Measurements from ENCODE around the gene STYXL2.

Gene STYXL2

GRCh38 chr1:167071286-167071685 lies 22.6 kb upstream of the STYXL2 start:
- DNase-seq = no peak
- in situ Hi-C loops (cut with HindIII; ENCODE audit: low pct_ligation_motif_present, low pct_unique_long_range_greater_than_20kb, low sequenced_read_pairs) = loop anchor here (25.0 kb wide), 1 partner anchor 159 kb away; no protein-coding TSS in a partner anchor

DNA sequence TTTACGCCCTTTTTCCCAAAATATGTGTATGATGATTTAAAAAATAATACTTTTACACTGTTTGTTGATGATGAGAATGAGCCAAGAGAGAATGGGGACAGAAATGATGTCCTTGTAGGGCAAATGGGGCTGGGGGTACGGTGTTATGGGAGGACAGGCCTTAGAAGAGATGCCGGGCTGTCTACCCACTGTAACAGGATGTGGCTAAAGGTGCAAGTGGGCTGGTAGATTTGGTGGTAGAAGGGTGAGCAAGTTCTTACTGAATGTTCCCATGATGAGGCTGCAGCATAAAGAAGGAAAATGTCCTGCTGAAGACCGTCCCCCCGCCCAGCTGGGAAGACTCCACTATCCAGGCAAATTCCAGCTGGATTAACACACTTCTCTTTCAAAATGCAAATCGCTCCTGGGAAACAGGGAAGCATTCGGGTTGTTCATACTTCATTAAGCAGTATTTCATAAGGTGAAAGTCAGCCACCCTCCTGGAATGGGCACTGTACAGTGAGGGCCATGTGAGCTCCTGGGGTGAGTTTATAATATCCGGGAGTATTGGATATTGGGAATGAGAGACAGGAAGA lies 17.7 kb upstream of the STYXL2 start:
- DNase-seq = no peak
- in situ Hi-C loops (cut with HindIII; ENCODE audit: low pct_ligation_motif_present, low pct_unique_long_range_greater_than_20kb, low sequenced_read_pairs) = no loop called here

GRCh38 chr1:167077128-167077867 lies 16.6 kb upstream of the STYXL2 start:
- no peak for DNase-seq
- in situ Hi-C loops (cut with HindIII; ENCODE audit: low pct_ligation_motif_present, low pct_unique_long_range_greater_than_20kb, low sequenced_read_pairs) = no loop called here

DNA sequence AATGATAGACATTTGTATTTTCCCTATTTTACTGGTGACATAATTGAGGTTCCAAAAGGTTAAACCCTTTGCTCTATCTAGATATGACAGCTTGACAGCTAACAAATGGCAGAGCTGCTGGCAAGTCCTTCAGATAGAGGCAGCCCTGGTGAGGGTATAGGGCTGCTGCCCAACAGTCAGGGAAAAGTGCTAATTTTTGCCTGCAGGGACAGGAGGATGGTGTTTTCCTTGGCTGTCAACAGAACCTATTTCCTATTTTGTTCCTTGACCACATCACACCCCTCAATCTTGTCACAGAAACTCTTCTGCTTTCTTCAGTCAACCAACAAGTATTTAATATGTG lies 16.0 kb upstream of the STYXL2 start:
- no peak for DNase-seq
- in situ Hi-C loops (cut with HindIII; ENCODE audit: low pct_ligation_motif_present, low pct_unique_long_range_greater_than_20kb, low sequenced_read_pairs) = no loop called here

- in situ Hi-C loops (cut with HindIII; ENCODE audit: low pct_ligation_motif_present, low pct_unique_long_range_greater_than_20kb, low sequenced_read_pairs) = no loop called here
- DNase-seq = no peak
Measured at GRCh38 chr1:167081594-167082156, 12.2 kb upstream of the STYXL2 start.

DNA sequence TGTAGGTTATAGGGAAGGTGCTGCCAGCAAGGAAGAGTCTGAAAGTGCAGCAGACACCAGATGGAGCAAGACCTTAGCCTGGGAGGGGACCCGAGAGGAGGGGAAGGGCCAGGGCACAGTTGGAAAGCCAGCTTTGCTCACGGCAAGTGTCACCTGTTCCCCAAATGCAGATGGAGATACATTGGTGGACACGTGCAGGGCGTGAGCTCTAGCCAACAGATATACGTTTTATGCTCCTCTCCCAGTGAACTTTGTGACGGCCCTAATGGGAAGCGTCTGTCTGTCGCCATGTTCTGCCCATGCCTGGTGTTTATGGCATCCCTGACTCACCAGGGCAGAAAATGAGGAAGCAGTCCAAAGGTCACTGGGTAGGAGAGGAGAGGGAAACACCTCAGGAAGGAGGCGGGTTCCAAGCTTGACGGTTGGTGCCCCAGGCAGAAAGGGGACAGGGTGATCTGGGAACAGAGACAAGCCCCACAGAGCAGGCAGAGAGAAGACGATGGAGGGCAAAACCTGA lies 11.3 kb upstream of the STYXL2 start:
- in situ Hi-C loops (cut with HindIII; ENCODE audit: low pct_ligation_motif_present, low pct_unique_long_range_greater_than_20kb, low sequenced_read_pairs) = no loop called here
- DNase-seq = peak; percentile 29

DNA sequence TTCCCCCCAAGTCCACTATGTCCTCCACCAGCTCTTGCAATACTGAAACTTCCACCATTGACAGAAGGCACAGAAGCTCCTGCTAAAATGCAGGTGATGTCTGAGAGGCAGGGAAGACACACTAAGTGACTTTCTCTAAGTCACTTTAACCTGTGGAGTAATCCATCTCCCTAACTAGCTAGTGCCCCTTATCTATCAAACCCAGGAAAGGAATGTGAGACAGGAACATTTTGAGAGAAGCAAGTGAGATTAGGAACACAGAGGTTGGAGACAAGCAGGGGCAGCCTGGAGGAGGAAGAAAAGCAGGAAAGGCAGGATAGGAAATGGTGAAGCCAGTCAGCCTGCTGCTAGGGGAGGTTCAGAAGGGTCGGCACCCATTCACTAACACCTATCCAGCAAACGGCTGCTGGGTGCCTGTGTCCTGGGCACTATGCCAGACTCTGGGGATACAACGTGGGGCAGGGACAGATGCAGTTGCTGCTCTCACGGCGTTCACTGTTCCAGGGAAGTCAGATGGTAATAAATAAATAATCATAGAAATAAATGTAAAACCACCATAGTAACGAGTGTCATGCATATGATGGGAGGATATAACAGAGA lies 10.7 kb upstream of the STYXL2 start:
- in situ Hi-C loops (cut with HindIII; ENCODE audit: low pct_ligation_motif_present, low pct_unique_long_range_greater_than_20kb, low sequenced_read_pairs) = no loop called here
- DNase-seq = no peak

- in situ Hi-C loops (cut with HindIII; ENCODE audit: low pct_ligation_motif_present, low pct_unique_long_range_greater_than_20kb, low sequenced_read_pairs) = no loop called here
- no peak for DNase-seq
Measured at GRCh38 chr1:167083871-167084270, 10.0 kb upstream of the STYXL2 start.

- in situ Hi-C loops (cut with HindIII; ENCODE audit: low pct_ligation_motif_present, low pct_unique_long_range_greater_than_20kb, low sequenced_read_pairs) = no loop called here
- no peak for DNase-seq
Measured at GRCh38 chr1:167084757-167085156, 9.1 kb upstream of the STYXL2 start.

- in situ Hi-C loops (cut with HindIII; ENCODE audit: low pct_ligation_motif_present, low pct_unique_long_range_greater_than_20kb, low sequenced_read_pairs) = no loop called here
- no peak for DNase-seq
Measured at GRCh38 chr1:167086033-167086432, 7.8 kb upstream of the STYXL2 start.

DNA sequence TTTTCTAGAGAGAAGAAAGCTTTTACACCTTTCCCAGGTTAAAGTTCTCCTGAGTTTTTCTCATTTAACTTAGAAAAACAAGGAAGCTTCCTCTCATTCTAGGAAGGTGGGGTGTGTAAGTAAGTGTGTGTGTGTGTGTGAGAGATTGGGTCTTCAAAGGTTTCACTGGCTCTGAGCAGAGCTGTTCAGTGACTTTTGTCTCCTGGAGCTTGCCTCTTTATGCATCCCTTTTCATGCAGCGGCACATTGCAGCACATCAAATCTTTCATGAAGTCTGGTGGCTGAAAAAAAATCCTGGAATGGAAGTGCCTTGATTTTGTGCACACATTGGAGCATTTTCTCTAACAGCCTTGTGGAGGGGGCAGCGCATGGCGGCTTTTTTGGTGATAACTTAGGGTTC lies 7.1 kb upstream of the STYXL2 start:
- in situ Hi-C loops (cut with HindIII; ENCODE audit: low pct_ligation_motif_present, low pct_unique_long_range_greater_than_20kb, low sequenced_read_pairs) = no loop called here
- DNase-seq = no peak

GRCh38 chr1:167088746-167089417 lies 5.0 kb upstream of the STYXL2 start:
- in situ Hi-C loops (cut with HindIII; ENCODE audit: low pct_ligation_motif_present, low pct_unique_long_range_greater_than_20kb, low sequenced_read_pairs) = no loop called here
- no peak for DNase-seq

- in situ Hi-C loops (cut with HindIII; ENCODE audit: low pct_ligation_motif_present, low pct_unique_long_range_greater_than_20kb, low sequenced_read_pairs) = no loop called here
- no peak for DNase-seq
Measured at GRCh38 chr1:167089939-167090313, 3.9 kb upstream of the STYXL2 start.

GRCh38 chr1:167090314-167090942 lies 3.4 kb upstream of the STYXL2 start, which contains the start of gene GPA33:
Gene GPA33 (minus strand): TSS chr1:167090377. CDS start chr1:167090287, 90 bp downstream.
- DNase-seq = no peak
- in situ Hi-C loops (cut with HindIII; ENCODE audit: low pct_ligation_motif_present, low pct_unique_long_range_greater_than_20kb, low sequenced_read_pairs) = no loop called here

- DNase-seq = no peak
- in situ Hi-C loops (cut with HindIII; ENCODE audit: low pct_ligation_motif_present, low pct_unique_long_range_greater_than_20kb, low sequenced_read_pairs) = no loop called here
Measured at GRCh38 chr1:167092653-167093052, 1.2 kb upstream of the STYXL2 start.

DNA sequence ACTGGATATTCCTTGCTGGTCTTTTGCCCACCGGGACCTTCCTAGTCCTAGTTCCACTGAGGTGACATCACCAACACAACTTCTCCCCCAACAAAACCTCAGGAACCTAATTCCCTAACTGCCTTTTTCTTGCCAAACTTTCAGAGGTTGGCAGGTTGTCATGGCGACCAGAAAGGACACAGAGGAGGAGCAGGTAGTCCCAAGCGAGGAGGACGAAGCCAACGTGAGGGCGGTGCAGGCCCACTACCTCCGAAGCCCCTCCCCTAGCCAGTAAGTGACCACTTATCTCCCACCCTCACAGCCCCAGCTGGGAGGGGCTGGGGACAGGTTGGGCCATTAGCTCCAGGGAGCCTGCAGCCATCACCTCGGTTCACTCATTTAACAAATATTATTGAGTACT lies 815 bp downstream of the STYXL2 start:
- in situ Hi-C loops (cut with HindIII; ENCODE audit: low pct_ligation_motif_present, low pct_unique_long_range_greater_than_20kb, low sequenced_read_pairs) = no loop called here

GRCh38 chr1:167095368-167095767 lies 1.5 kb downstream of the STYXL2 start:
- DNase-seq = no peak
- in situ Hi-C loops (cut with HindIII; ENCODE audit: low pct_ligation_motif_present, low pct_unique_long_range_greater_than_20kb, low sequenced_read_pairs) = no loop called here

More for the DNA sequence above, 815 bp downstream of the STYXL2 start:
- no peak for DNase-seq

DNA sequence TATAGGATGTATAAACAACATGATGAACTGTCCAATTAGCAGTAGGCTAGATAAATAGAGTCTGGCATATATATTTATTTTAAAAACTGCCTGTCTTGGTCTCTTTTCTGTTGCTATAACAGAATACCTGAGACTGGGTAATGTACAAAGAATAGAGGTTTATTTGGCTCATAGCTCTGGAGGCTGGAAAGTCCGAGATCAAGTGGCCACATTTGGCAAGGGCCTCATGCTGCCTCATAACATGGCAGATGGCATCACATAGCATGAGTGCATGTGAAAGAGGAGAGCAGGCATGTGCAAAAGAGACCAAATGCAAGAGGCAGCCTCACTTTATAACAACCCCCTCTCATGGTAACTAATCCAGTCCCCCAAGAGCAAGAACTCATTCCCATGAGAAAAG lies 6.0 kb downstream of the STYXL2 start:
- in situ Hi-C loops (cut with HindIII; ENCODE audit: low pct_ligation_motif_present, low pct_unique_long_range_greater_than_20kb, low sequenced_read_pairs) = no loop called here
- DNase-seq = no peak

- DNase-seq = no peak
- in situ Hi-C loops (cut with HindIII; ENCODE audit: low pct_ligation_motif_present, low pct_unique_long_range_greater_than_20kb, low sequenced_read_pairs) = no loop called here
Measured at GRCh38 chr1:167100730-167101129, 6.9 kb downstream of the STYXL2 start.
